HG02759 (cell line): Measurements from ENCODE around the gene PDZD4.

Experiments used
- ATAC-seq: cut with Tn5 transposase; IDR thresholded peaks from one replicate; pipeline ENCODE4 v1.9.1; 2021; ENCODE audit warnings: mild to moderate bottlenecking, moderate library complexity; ENCODE audit not compliant: unreplicated experiment

Gene PDZD4

GRCh38 chrX:153763989-153764755 is 66.2 kb downstream of the PDZD4 start, which contains the start of gene PLXNB3:
TSS of gene PLXNB3 (plus strand) at chrX:153764249. CDS start at chrX:153765536, 1,287 bp downstream.
- ATAC-seq = no peak

- no peak for ATAC-seq
These were observed 66.9 kb downstream of the PDZD4 start for GRCh38 chrX:153763298-153763932.

- ATAC-seq = no peak
These were observed 67.6 kb downstream of the PDZD4 start for GRCh38 chrX:153762626-153763173.

- no peak for ATAC-seq
These were observed 68.5 kb downstream of the PDZD4 start for GRCh38 chrX:153761863-153762262.

GRCh38 chrX:153755136-153755535 is 75.2 kb downstream of the PDZD4 start:
- ATAC-seq = no peak
